Testis (tissue), 3 donors: ENCODE results near the gene HHIPL1. TPM values are rescaled to one million over a fixed set of nuclear protein-coding genes. Genes with fewer than 3 reads are reported as not detected.

Experiments
- DNase-seq: peaks from one replicate; pipeline ENCODE4 v3.0.0-alpha.2; 2019
- H3K27ac ChIP-seq, 2 donors: fragments of 200-600 bp; sonication (generic); one replicate each; pipeline ENCODE4 v1.5.1; 2019
- H3K27me3 ChIP-seq: fragments of 200-600 bp; sonication (generic); one replicate; pipeline ENCODE4 v1.5.1; 2019
- H3K36me3 ChIP-seq: fragments of 200-600 bp; sonication (generic); one replicate; pipeline ENCODE4 v1.5.1; 2017; ENCODE audit warnings: low read depth; ENCODE audit errors: missing control alignments
- H3K4me1 ChIP-seq: fragments of 200-600 bp; sonication (generic); one replicate; pipeline ENCODE4 v1.5.1; 2019
- H3K4me3 ChIP-seq, 2 donors: fragments of 200-600 bp; sonication (generic); one replicate each; pipeline ENCODE4 v1.5.1; 2017 to 2019
- H3K9me3 ChIP-seq: fragments of 200-600 bp; sonication (generic); one replicate; pipeline ENCODE4 v1.5.1; 2017
- CTCF ChIP-seq, 3 experiments: fragments of 450-650 bp in 2 of 3; fragments of 200-600 bp in 1 of 3; sonication (generic) in 1 of 3; IDR thresholded peaks; one replicate each; pipeline ENCODE4 v1.5.1; 2016 to 2019; ENCODE audit warnings: antibody characterized with exemption in 3 of 3, mild to moderate bottlenecking in 2 of 3, moderate library complexity in 1 of 3
- POLR2A ChIP-seq: fragments of 450-650 bp; IDR thresholded peaks from one replicate; pipeline ENCODE4 v1.6.1; 2017; ENCODE audit warnings: antibody characterized with exemption, mild to moderate bottlenecking, moderate library complexity
- WGBS, 2 donors: methylation state at CpG; one replicate each; pipeline ENCODE4 v1.1.5; 2018; 5-methylcytosine and 5-hydroxymethylcytosine counted together
- intact Hi-C: fragments of 100-400 bp; cut with DNase I; formaldehyde crosslinking; loops from one replicate; pipeline ENCODE4 v1.15.1; 2023; ENCODE audit warnings: low total_unique reads
- polyA plus RNA-seq: library from polyadenylated mRNA; stranded (reverse); fragments of 350-450 nt; fragmentation: Illumina TruSeq; extraction: RNeasy Lipid Tissue Mini Kit (QIAGEN cat#74804); gene quantifications from one replicate; pipeline ENCODE4 v1.2.3, GENCODE V29; 2014; ENCODE audit warnings: low read depth, low replicate concordance; ENCODE audit not compliant: insufficient read depth
- total RNA-seq, 2 donors: library from RNA; depleted of rRNA; stranded (reverse); fragments of >200 nt; gene quantifications; one replicate each; pipeline ENCODE4 v1.2.3, GENCODE V29; 2016

HHIPL1 gene
- total and polyA plus RNA-seq, 3 donors from 2014 or later: 1.0 to 3.9 (median 2.7) TPM

DNA sequence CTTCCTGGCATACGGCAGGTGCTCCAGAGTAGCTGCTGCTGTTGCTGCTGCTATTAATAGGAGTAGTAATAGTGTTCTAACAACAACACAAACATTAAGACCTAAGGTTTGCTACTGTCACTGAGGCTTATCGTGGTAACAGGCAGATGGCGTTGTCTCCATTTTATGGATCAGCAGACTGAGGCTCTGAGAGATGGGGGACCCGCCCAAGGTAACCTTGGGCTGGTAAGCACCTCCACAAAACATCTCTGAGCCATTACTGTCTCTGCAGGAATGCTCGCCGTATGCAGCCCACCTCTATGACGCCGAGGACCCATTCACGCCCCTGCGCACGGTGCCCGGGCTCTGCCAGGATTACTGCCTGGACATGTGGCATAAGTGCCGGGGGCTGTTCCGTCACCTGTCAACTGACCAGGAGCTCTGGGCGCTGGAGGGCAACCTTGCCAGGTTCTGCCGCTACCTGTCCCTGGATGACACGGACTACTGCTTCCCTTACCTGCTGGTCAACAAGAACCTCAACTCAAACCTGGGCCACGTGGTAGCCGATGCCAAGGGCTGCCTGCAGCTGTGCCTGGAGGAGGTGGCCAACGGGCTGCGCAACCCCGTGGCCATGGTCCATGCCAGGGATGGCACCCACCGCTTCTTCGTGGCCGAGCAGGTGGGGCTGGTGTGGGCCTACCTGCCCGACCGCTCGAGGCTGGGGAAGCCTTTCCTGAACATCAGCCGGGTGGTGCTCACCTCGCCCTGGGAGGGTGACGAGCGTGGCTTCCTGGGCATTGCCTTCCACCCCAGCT, 7.2 kb downstream of the HHIPL1 start:
- no peak overlapping the region for H3K27ac ChIP-seq
- 94 to 97% methylated on average over 20 to 25 of the region's 32 CpGs for WGBS, 2 donors
- H3K27me3 ChIP-seq: no peaks in the 10 kb centered on the region
- no peaks in the 10 kb centered on the region for H3K36me3 ChIP-seq
- no peak for DNase-seq
- no peak for TF ChIP-seq CTCF (IDR thresholded peaks at IDR 0.05)
- no peak for TF ChIP-seq POLR2A
- H3K4me1 ChIP-seq: no peaks in the 10 kb centered on the region
- no peaks in the 10 kb centered on the region for H3K9me3 ChIP-seq
- intact Hi-C loops: no loop called here
- no peak overlapping the region for H3K4me3 ChIP-seq

DNA sequence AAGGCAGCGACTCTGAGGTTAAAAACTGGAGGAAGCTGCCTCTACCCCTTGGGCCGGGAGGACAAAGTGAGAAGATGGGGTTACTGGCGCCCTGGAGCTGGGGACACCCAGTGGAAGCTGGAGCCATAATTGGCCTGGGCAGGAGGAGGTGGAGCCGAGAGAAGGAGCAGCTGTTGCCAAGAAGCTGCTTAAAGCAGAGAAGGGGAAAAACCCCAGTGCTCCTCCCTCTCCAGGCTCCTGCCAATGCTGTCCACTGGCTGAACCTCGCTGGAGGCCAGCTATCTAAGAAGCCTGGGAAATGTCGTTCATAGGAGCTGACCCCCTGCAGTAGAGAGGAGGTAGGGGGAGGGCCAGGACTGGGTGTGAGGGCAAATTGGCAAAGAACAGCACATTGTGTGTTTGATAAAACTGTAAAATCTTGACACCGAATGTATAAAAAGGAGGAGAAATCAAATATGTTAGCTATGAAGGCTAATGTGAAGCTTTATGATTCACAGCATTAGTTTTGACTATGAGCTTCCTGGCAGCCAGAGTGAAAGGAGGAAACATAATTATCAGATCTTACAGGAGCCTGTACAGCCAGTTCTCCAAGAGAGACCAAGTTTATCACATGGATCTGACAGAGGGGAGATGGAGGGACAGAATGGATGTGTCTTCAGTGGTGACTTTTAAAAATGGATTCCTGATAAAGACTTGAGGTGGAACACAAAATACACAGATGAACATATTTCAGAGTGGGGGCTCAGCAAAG, 9.5 kb downstream of the HHIPL1 start:
- Histone ChIP-seq H3K4me3 (no peak overlapping the region), H3K27me3 (no peaks in the 10 kb centered on the region), H3K9me3 (no peaks in the 10 kb centered on the region), H3K27ac (no peak overlapping the region), H3K4me1 (no peaks in the 10 kb centered on the region), H3K36me3 (no peaks in the 10 kb centered on the region)
- 44 to 63% methylated on average over 7 of the region's 7 CpGs for WGBS, 2 donors
- DNase-seq: peak; percentile 85
- TF ChIP-seq CTCF (IDR thresholded peaks at IDR 0.05) (no peak), POLR2A (no peak)
- intact Hi-C loops: no loop called here

DNA sequence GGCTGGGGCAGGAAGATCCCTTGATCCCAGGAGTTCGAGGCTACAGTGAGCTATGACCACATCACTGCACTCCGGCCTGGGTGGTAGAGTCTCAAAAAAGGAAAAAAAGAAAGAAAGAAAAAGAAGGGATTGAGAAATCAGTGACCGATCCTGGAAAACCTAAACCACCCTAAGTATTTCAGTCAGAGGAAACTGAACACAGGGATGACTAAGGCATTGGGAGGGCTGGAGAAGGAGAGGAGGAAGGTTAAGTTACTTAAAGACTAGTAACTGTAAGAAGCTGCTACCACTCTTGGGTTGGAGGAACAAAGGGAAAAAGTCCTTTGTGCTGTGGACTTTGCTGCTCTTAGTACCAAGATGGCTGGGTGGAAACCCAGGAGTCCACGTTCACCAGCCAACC, 10.6 kb downstream of the HHIPL1 start:
- H3K9me3 ChIP-seq: no peaks in the 10 kb centered on the region
- DNase-seq: no peak
- peaks cover 3% of the 10 kb centered on the region for H3K4me1 ChIP-seq
- 94% methylated on average over 4 of the region's 4 CpGs for WGBS, 2 donors
- H3K27me3 ChIP-seq: no peaks in the 10 kb centered on the region
- TF ChIP-seq CTCF (IDR thresholded peaks at IDR 0.05) (no peak), POLR2A (no peak)
- H3K36me3 ChIP-seq: no peaks in the 10 kb centered on the region
- H3K27ac ChIP-seq: no peak overlapping the region
- H3K4me3 ChIP-seq: no peak overlapping the region
- intact Hi-C loops: no loop called here

GRCh38 chr14:99656171-99656570, 11.2 kb downstream of the HHIPL1 start:
- WGBS, 2 donors: 86 to 91% methylated on average over 5 of the region's 5 CpGs
- no peak for DNase-seq
- no peak for TF ChIP-seq POLR2A
- no peak for TF ChIP-seq CTCF (IDR thresholded peaks at IDR 0.05)
- Histone ChIP-seq H3K36me3 (no peaks in the 10 kb centered on the region), H3K27me3 (no peaks in the 10 kb centered on the region), H3K27ac (no peak overlapping the region), H3K9me3 (no peaks in the 10 kb centered on the region), H3K4me3 (no peak overlapping the region), H3K4me1 (peaks cover 3% of the 10 kb centered on the region)
- intact Hi-C loops: no loop called here
